ENCODE data around the gene HERPUD2. TPM values are rescaled to one million over a fixed set of nuclear protein-coding genes. Genes with fewer than 3 reads are reported as not detected.
"Not testable (repeated sequence)": the region's sequence is repeated elsewhere in the genome, so short reads cannot be mapped to it uniquely, and the experiment has no call there.

HERPUD2 gene
- total RNA-seq, 2 experiments from 2014 or later = 48.0 to 49.8 TPM

GRCh38 chr7:35584533-35584932, 110.4 kb downstream of the HERPUD2 start:
- H3K4me1 Mint-ChIP-seq; H3K4me3 Mint-ChIP-seq; DNase-seq; H3K27me3 Mint-ChIP-seq; H3K36me3 Mint-ChIP-seq (ENCODE audit: low read depth); POLR2A ChIA-PET; H3K27ac Mint-ChIP-seq; H3K9me3 Mint-ChIP-seq: not testable (repeated sequence)
- CTCF ChIA-PET = interaction anchor here (1.2 to 1.6 kb wide), 2 partner anchors 9 to 12 kb away, joined by 3 to 13 read pairs; no protein-coding TSS in a partner anchor

Other genes with a start within 250 kb of the HERPUD2 start
- gene SEPTIN7, start 105.9 kb upstream of the HERPUD2 start, total RNA-seq = 100 to 1,000 TPM; 237 to 241 TPM

All from activated CD4-positive, alpha-beta memory T cell treated with anti-CD3 and anti-CD28 coated beads, Interleukin-2, amount 10 ng/mL, durations not matched to agents 7 days and 5 days (primary cell).